DND-41 (cell line): Measurements from ENCODE around the gene SGCE.
"Not testable (repeated sequence)": the region's sequence is repeated elsewhere in the genome, so short reads cannot be mapped to it uniquely, and the experiment has no call there.

Experiments used
- ATAC-seq: fragments of 200-7000 bp; cut with Tn5 transposase; 3 replicates; pipeline ENCODE4 v1.9.1; 2021; ENCODE audit warnings: low read depth; ENCODE audit not compliant: insufficient read depth
- DNase-seq: peaks from one replicate; pipeline ENCODE4 v3.0.0-alpha.2; 2020
- H2AFZ ChIP-seq: 2 replicates; pipeline ENCODE4 v1.6.0; 2012; ENCODE audit warnings: low read depth, low read length
- H3K27ac ChIP-seq: 2 replicates; pipeline ENCODE4 v1.5.1; 2012; ENCODE audit warnings: low read length, inconsistent platforms
- H3K27me3 ChIP-seq: fragments of 200-600 bp; sonication (generic); 2 replicates; pipeline ENCODE4 v1.6.0; 2012; ENCODE audit warnings: low read length, mild to moderate bottlenecking, inconsistent platforms; ENCODE audit not compliant: insufficient read depth, poor library complexity
- H3K36me3 ChIP-seq: 2 replicates; pipeline ENCODE4 v1.5.1; 2012; ENCODE audit warnings: low read length, inconsistent platforms; ENCODE audit not compliant: insufficient read depth
- H3K4me1 ChIP-seq: 2 replicates; pipeline ENCODE4 v1.5.1; 2012; ENCODE audit warnings: mild to moderate bottlenecking, low read length; ENCODE audit not compliant: insufficient read depth
- H3K4me2 ChIP-seq: 2 replicates; pipeline ENCODE4 v1.6.0; 2012; ENCODE audit warnings: mild to moderate bottlenecking, moderate library complexity, low read length, inconsistent platforms; ENCODE audit not compliant: insufficient read depth
- H3K4me3 ChIP-seq, 2 experiments: fragments of 200-600 bp in 1 of 2; shearing (Covaris generic) in 1 of 2; 2 replicates each; pipeline ENCODE4 v1.5.1; 2012 to 2016; ENCODE audit warnings: inconsistent platforms in 2 of 2, low read length in 2 of 2, mild to moderate bottlenecking in 2 of 2, low read depth in 1 of 2, moderate library complexity in 1 of 2
- H3K79me2 ChIP-seq: 2 replicates; pipeline ENCODE4 v1.6.0; 2012; ENCODE audit warnings: low read length, inconsistent platforms; ENCODE audit not compliant: insufficient read depth
- H3K9ac ChIP-seq: 2 replicates; pipeline ENCODE4 v1.6.0; 2012; ENCODE audit warnings: low read depth, mild to moderate bottlenecking, inconsistent platforms, low read length, moderate library complexity
- H3K9me3 ChIP-seq: 2 replicates; pipeline ENCODE4 v1.5.1; 2012; ENCODE audit warnings: low read length, moderate library complexity, mild to moderate bottlenecking, inconsistent platforms; ENCODE audit not compliant: insufficient read depth, severe bottlenecking
- H4K20me1 ChIP-seq: 2 replicates; pipeline ENCODE4 v1.6.0; 2012; ENCODE audit warnings: low read length; ENCODE audit not compliant: insufficient read depth
- CTCF ChIP-seq: IDR thresholded peaks from 2 replicates; pipeline ENCODE4 v1.5.1; 2012; ENCODE audit warnings: borderline replicate concordance, low read length, moderate library complexity, mild to moderate bottlenecking; ENCODE audit not compliant: poor library complexity, severe bottlenecking; ENCODE audit errors: extremely low read depth
- EZH2 ChIP-seq: IDR thresholded peaks from 3 replicates; pipeline ENCODE4 v1.6.1; 2012; ENCODE audit warnings: borderline replicate concordance, low read depth, mild to moderate bottlenecking, moderate library complexity, low read length, inconsistent platforms; ENCODE audit not compliant: severe bottlenecking

Gene SGCE

DNA sequence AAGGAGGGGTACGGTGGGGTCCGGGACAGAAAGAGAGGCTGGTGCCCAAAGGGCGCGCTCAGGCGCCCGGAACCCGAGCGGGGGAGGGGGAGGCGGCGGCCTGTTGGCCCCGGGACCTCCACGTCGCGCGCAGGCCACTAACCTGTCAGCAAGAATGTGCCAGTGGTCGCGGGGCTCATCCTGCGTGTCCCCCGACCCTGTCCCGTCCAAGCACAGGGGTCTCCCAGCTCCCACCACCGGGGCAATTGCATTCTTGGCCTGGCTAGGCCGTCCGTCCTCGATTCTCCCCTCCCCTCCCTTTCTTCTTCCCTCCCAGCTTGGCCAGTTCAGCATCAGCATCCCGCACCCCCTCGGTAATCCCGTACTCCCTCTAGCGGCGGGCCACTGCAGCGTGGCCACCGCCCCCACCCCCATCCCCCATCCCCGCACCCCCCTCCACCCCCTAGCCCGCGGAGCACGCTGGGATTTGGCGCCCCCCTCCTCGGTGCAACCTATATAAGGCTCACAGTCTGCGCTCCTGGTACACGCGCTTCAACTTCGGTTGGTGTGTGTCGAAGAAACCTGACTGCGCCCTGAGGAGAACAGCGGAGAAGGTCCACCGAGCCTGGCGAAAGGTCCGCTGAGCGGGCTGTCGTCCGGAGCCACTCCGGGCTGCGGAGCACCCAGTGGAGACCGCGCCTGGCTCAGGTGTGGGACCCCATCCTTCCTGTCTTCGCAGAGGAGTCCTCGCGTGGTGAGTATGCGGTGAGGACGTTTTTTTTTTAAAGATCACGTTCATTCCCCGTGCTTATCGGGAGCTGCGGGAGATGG is at the start of gene SGCE:
Gene SGCE, minus strand, starts transcription at position 286 of the 810 bp plus-strand sequence. Its CDS starts 35 bp downstream, at position 251.
- no peak within 1 kb of the TSS for H3K4me3 ChIP-seq
- no peak within 1 kb of the TSS for H3K27ac ChIP-seq
- H3K36me3 ChIP-seq, result no peaks in the 10 kb centered on the region
- H3K9me3 ChIP-seq, result peaks cover 12% of the 10 kb centered on the region
- no peak for TF ChIP-seq CTCF
- TF ChIP-seq EZH2, result no peak
- no peak for DNase-seq
- H4K20me1 ChIP-seq, result no peaks in the 10 kb centered on the region
- no peaks in the 10 kb centered on the region for H3K79me2 ChIP-seq
- H2AFZ ChIP-seq, result no peak within 1 kb of the TSS
- no peak within 1 kb of the TSS for H3K9ac ChIP-seq
- no peak for ATAC-seq
- H3K27me3 ChIP-seq, result no peaks in the 10 kb centered on the region
- no peaks in the 10 kb centered on the region for H3K4me1 ChIP-seq
- no peak within 1 kb of the TSS for H3K4me2 ChIP-seq

DNA sequence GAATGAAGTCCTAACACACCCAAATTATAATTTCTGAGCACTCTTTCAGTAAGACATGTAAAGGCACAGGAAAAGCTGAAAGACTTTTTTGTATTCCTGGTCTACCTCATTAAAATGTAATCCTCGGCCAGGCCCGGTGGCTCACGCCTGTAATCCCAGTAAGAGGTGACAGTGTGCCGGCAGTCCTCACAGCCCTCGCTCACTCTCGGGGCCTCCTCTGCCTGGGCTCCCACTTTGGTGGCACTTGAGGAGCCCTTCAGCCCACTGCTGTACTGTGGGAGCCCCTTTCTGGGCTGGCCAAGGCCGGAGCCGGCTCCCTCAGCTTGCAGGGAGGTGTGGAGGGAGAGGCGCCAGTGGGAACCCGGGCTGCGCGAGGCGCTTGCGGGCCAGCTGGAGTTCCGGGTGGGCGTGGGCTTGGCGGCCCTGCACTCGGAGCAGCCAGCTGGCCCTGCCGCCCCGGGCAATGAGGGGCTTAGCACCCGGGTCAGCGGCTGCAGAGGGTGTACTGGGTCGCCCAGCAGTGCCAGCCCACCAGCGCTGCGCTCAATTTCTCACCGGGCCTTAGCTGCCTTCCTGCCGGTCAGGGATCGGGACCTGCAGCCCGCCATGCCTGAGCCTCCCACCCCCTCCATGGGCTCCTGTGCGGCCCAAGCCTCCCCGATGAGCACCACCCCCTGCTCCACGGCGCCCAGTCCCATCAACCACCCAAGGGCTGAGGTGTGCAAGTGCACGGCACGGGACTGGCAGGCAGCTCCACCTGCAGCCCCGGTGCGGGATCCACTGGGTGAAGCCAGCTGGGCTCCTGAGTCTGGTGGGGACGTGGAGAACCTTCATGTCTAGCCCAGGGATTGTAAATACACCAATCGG is 49.5 kb upstream of the SGCE start:
- not testable (repeated sequence) for H3K9me3 ChIP-seq, DNase-seq, H3K4me3 ChIP-seq, H3K27ac ChIP-seq, H3K4me1 ChIP-seq, H2AFZ ChIP-seq, H3K9ac ChIP-seq, H4K20me1 ChIP-seq, H3K36me3 ChIP-seq, ATAC-seq, H3K4me2 ChIP-seq, H3K79me2 ChIP-seq, H3K27me3 ChIP-seq

DNA sequence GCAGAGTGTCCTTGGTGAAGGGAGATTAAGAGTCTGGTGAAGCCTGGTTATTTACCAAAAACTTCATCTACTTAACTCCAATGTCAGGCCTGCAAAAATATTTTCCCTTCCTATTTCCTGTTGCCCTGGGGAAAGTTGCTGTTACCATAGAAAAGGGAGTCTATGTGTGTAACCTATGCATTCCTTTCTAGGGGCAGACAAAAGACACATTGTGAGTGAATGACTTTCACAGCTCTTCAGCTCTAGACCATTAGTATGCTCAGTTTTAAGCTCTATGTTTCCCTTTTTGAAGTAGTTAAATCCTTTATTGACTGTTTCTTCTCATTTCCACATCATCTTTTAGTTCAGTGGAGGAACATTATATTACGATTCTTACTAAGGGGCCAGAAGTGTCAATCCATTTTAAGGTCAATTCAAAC is 45.6 kb upstream of the SGCE start:
- Histone ChIP-seq H3K36me3 (no peaks in the 10 kb centered on the region), H4K20me1 (no peaks in the 10 kb centered on the region), H3K79me2 (no peaks in the 10 kb centered on the region), H2AFZ (no peak overlapping the region), H3K9me3 (no peaks in the 10 kb centered on the region), H3K27me3 (no peaks in the 10 kb centered on the region), H3K4me1 (no peaks in the 10 kb centered on the region), H3K9ac (no peak overlapping the region), H3K27ac (no peak overlapping the region), H3K4me2 (no peak overlapping the region), H3K4me3 (no peak overlapping the region)
- ATAC-seq (no peak), DNase-seq (no peak)
- no peak for TF ChIP-seq EZH2
- TF ChIP-seq CTCF, result no peak

GRCh38 chr7:94700926-94701554 is 45.1 kb upstream of the SGCE start:
- no peak for ATAC-seq
- no peaks in the 10 kb centered on the region for H3K79me2 ChIP-seq
- no peak overlapping the region for H3K4me3 ChIP-seq
- H2AFZ ChIP-seq, result no peak overlapping the region
- H3K27me3 ChIP-seq, result no peaks in the 10 kb centered on the region
- no peaks in the 10 kb centered on the region for H3K4me1 ChIP-seq
- H3K9me3 ChIP-seq, result no peaks in the 10 kb centered on the region
- no peak for TF ChIP-seq EZH2
- H3K4me2 ChIP-seq, result no peak overlapping the region
- no peak for DNase-seq
- no peaks in the 10 kb centered on the region for H3K36me3 ChIP-seq
- H4K20me1 ChIP-seq, result no peaks in the 10 kb centered on the region
- H3K27ac ChIP-seq, result no peak overlapping the region
- no peak overlapping the region for H3K9ac ChIP-seq
